ENCODE measurements around the gene XYLT1. TPM values are rescaled to one million over a fixed set of nuclear protein-coding genes. Genes with fewer than 3 reads are reported as not detected.
A peak's percentile ranks its signal among the peaks of the same experiment; 100 is the strongest.

Gene XYLT1
- total RNA-seq, 3 donors from 2014 or later (not counting 1 experiment from before 2014, with no cell fraction given) = 40.9 to 55.5 (median 43.8) TPM

GRCh38 chr16:17070882-17071592 lies 399.7 kb downstream of the XYLT1 start:
- Mint-ChIP-seq H3K36me3 (no peaks in the 10 kb centered on the region), H3K27ac (peak overlapping the region; percentile 78 to 96), H3K9me3 (no peaks in the 10 kb centered on the region), H3K27me3 (ENCODE audit: low read depth in 2 of 2) (peaks cover 0 to 4% of the 10 kb centered on the region in 2 donors), H3K4me1 (peaks cover 9 to 13% of the 10 kb centered on the region in 2 donors), H3K4me3 (peak overlapping the region; percentile 88)
- WGBS (ENCODE audit: insufficient coverage) = 16% methylated on average over 12 of the region's 16 CpGs
- no peak for TF ChIP-seq CTCF (IDR thresholded peaks at IDR 0.05)
- DNase-seq (peak; percentile 57 to 96), ATAC-seq (peak; percentile 71 to 92 (median 84))
- H3K36me3 ChIP-seq (ENCODE audit: control insufficient read depth, insufficient read depth, low read length) = no peaks in the 10 kb centered on the region
- H3K4me1 ChIP-seq (ENCODE audit: control insufficient read depth, insufficient read depth, low read length) = peaks cover 14% of the 10 kb centered on the region
- no peaks in the 10 kb centered on the region for H3K27me3 ChIP-seq (ENCODE audit: control insufficient read depth, insufficient read depth, low read length)
- intact Hi-C loops (cut with micrococcal nuclease) = loop anchor here (2.0 kb wide), 2 partner anchors 44 to 56 kb away; no protein-coding TSS in a partner anchor
- no peaks in the 10 kb centered on the region for H3K9me3 ChIP-seq (ENCODE audit: control insufficient read depth, insufficient read depth, low read length)
- peak overlapping the region; percentile 50 for H3K27ac ChIP-seq (ENCODE audit: low read length)
- H3K4me3 ChIP-seq (ENCODE audit: low read length) = peak overlapping the region; percentile 17

GRCh38 chr16:17069681-17070080 lies 401.1 kb downstream of the XYLT1 start:
- H3K27me3 Mint-ChIP-seq (ENCODE audit: low read depth in 2 of 2) = peaks cover 0 to 7% of the 10 kb centered on the region in 2 donors
- ATAC-seq (no peak), DNase-seq (no peak)
- Histone ChIP-seq H3K36me3 (ENCODE audit: control insufficient read depth, insufficient read depth, low read length) (no peaks in the 10 kb centered on the region), H3K4me3 (ENCODE audit: low read length) (no peak overlapping the region), H3K4me1 (ENCODE audit: control insufficient read depth, insufficient read depth, low read length) (peaks cover 14% of the 10 kb centered on the region), H3K27me3 (ENCODE audit: control insufficient read depth, insufficient read depth, low read length) (no peaks in the 10 kb centered on the region), H3K9me3 (ENCODE audit: control insufficient read depth, insufficient read depth, low read length) (no peaks in the 10 kb centered on the region), H3K27ac (ENCODE audit: low read length) (no peak overlapping the region)
- intact Hi-C loops (cut with micrococcal nuclease) = loop anchor here (2.0 kb wide), 2 partner anchors 43 to 55 kb away; no protein-coding TSS in a partner anchor
- H3K27ac Mint-ChIP-seq = no peak overlapping the region
- H3K9me3 Mint-ChIP-seq = no peaks in the 10 kb centered on the region
- no peak overlapping the region for H3K4me3 Mint-ChIP-seq
- no peak for TF ChIP-seq CTCF (IDR thresholded peaks at IDR 0.05)
- H3K36me3 Mint-ChIP-seq = no peaks in the 10 kb centered on the region
- 81% methylated on average over 2 of the region's 2 CpGs for WGBS (ENCODE audit: insufficient coverage)
- H3K4me1 Mint-ChIP-seq = peaks cover 9 to 13% of the 10 kb centered on the region in 2 donors

GRCh38 chr16:17068524-17068923 lies 402.2 kb downstream of the XYLT1 start:
- Histone ChIP-seq H3K36me3 (ENCODE audit: control insufficient read depth, insufficient read depth, low read length) (no peaks in the 10 kb centered on the region), H3K27me3 (ENCODE audit: control insufficient read depth, insufficient read depth, low read length) (no peaks in the 10 kb centered on the region), H3K9me3 (ENCODE audit: control insufficient read depth, insufficient read depth, low read length) (no peaks in the 10 kb centered on the region), H3K4me3 (ENCODE audit: low read length) (no peak overlapping the region), H3K27ac (ENCODE audit: low read length) (no peak overlapping the region), H3K4me1 (ENCODE audit: control insufficient read depth, insufficient read depth, low read length) (peaks cover 14% of the 10 kb centered on the region)
- H3K4me3 Mint-ChIP-seq = no peak overlapping the region
- DNase-seq (no peak), ATAC-seq (no peak)
- TF ChIP-seq CTCF (IDR thresholded peaks at IDR 0.05) = no peak
- H3K4me1 Mint-ChIP-seq = peaks cover 9 to 13% of the 10 kb centered on the region in 2 donors
- H3K36me3 Mint-ChIP-seq = no peaks in the 10 kb centered on the region
- peaks cover 0 to 5% of the 10 kb centered on the region in 2 donors for H3K27me3 Mint-ChIP-seq (ENCODE audit: low read depth in 2 of 2)
- H3K27ac Mint-ChIP-seq = no peak overlapping the region
- intact Hi-C loops (cut with micrococcal nuclease) = no loop called here
- whole genome bisulfite sequencing (ENCODE audit: insufficient coverage) = 84% methylated on average over 3 of the region's 3 CpGs
- H3K9me3 Mint-ChIP-seq = no peaks in the 10 kb centered on the region

All from natural killer cell (primary cell).